Activated CD8-positive, alpha-beta memory T cell treated with anti-CD3 and anti-CD28 coated beads, Interleukin-2, amount 50 U/mL, for 48 hours (primary cell): Measurements from ENCODE around the gene SAP130.
"Not testable (repeated sequence)": the region's sequence is repeated elsewhere in the genome, so short reads cannot be mapped to it uniquely, and the experiment has no call there.

Experiments
- DNase-seq: peaks from one replicate; pipeline ENCODE4 v3.0.0-alpha.2; 2020

SAP130 gene

DNA sequence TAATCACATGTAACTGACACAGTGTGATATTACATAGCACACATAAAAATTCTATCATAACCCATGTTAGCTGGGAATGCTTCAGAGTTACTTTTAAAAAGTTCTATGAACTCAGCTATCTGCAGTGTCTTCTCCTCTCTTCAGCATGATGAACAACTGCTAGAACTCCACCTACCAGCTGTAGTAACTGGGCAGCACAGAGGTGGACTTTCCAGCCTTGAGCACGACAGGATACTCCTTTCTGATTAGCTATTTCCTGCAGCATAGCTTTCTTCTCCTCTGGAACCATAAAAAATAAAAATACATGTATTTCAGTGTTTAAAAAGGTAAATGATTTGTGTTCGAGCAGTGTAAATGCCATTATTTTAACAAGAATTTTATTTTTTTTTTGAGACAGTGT, 82.6 kb downstream of the SAP130 start:
- no peak for DNase-seq

GRCh38 chr2:127943186-127943585, 84.7 kb downstream of the SAP130 start:
- DNase-seq: no peak

- DNase-seq: no peak
Measured at GRCh38 chr2:127942002-127942401, 85.9 kb downstream of the SAP130 start.

DNA sequence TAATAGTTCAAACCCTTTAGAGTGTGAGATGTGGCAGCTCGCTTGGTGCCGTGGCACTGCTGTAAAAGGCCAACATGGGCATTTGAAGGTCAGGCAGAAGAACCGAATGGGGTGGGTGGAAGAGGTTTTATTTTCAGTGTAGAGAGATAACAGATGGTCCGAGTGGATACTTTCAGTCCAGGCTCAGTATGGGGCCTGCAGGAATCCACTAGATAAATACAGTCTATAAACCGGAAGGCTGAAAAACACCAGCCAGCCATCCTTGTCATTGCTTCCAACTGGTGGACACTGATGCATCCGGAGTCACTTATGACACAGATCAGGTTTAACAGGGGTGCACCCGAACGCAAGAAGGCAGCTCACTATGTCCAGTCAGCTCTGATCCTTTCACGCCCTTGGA, 86.4 kb downstream of the SAP130 start:
- no peak for DNase-seq

- no peak for DNase-seq
Measured at GRCh38 chr2:127940641-127941040, 87.2 kb downstream of the SAP130 start.

GRCh38 chr2:127935337-127935736, 92.5 kb downstream of the SAP130 start:
- no peak for DNase-seq

DNA sequence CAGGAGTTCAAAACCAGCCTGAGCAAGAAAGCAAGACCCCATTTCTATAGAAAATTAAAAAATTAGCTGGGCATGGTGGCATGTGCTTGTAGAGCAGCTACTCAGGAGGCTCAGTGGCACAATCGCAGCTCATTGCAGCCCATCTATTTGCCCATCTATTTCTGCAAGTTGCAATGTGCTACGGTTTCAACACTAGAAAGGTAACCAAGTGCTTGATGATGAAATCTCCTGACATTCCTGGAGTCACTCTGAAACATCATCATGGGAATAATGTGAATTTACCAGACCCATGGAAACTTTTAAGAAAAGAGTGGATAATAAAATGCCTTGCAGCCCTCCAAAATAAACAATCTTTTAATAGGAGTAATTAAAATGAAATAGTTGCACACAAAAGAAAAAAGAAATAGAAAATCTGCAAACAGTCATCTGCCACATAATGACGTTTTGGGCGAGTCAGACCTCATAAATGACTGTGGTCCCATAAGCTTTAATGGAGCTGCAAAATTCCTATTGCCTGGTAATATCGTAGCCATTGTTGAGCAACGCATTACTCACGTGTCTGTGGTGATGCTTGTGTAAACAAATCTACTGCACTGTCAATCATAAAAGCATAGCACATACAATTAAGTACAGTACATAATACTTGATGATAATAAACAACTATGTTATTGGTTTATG, 95.5 kb downstream of the SAP130 start:
- DNase-seq: no peak

- DNase-seq: no peak
Measured at GRCh38 chr2:127929449-127929848, 98.4 kb downstream of the SAP130 start.

DNA sequence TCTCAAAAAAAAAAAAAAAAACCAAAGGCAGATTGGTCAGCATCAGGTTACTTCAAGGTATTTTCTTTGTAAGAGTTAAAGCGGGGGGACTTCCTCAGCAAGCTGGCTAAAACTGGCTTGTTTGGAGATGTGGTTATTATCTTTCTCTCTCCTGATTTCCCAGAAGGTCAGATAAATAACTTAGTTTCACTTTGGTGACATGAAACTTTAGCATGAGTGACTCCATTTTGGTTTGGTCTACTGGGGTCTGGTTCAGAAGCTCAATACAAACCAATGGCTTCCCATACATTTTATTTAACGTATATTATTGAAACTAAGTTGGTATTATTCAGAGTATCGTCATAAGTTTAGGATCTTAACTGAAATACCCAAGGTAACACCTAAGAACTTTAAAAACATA, 100.5 kb downstream of the SAP130 start:
- no peak for DNase-seq

- DNase-seq: no peak
Measured at GRCh38 chr2:127917916-127918315, 109.9 kb downstream of the SAP130 start.

DNA sequence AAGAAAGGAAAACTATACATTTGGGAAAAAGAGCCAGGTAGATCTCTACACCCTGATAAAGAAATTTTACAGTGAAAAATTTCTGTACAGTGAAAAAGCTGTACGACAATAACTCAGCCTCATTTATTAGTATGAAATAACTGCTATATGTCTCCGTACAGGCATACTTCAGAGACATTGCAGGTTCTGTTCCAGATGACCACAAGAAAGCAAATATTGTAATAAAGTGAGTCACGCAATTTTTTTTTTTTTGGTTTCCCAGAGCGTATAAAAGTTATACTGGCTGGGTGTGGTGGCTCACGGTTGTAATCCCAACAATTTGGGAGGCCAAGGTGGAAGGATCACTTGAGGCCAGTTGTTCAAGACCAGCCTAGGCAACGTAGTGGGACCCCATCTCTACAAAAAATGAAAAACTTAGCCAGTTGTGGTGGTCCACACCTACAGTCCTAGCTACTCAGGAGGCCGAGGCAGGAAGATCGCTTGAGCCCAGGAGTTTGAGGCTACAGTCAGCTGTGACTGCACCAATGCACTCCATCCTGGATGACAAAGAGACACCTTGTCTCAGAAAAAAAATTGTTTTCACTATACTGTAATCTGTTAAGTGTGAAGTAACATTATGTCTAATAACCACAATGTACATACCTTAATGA, 113.9 kb downstream of the SAP130 start:
- DNase-seq: no peak

- no peak for DNase-seq
Measured at GRCh38 chr2:127911737-127912136, 116.1 kb downstream of the SAP130 start.

GRCh38 chr2:127910415-127910814, 117.4 kb downstream of the SAP130 start:
- DNase-seq: no peak

DNA sequence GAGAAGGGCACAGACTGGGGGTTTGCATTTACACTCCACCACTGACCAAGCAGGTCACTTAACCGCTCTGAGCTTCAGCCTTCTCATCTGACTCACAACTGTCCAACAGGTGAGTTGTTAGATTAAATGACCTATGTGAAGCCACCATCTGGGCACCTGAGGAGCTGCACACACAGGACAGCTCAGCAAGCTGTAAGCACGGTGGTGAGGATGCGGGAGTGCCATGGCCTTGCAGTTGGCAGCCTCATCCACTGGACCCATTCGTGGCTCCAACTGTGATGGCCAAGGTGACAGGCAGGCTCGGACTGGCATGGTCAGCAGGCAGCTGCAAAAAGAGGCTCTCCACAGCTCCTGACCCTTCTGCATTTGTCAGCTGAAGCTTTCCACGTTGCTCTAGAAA, 118.8 kb downstream of the SAP130 start:
- no peak for DNase-seq

DNA sequence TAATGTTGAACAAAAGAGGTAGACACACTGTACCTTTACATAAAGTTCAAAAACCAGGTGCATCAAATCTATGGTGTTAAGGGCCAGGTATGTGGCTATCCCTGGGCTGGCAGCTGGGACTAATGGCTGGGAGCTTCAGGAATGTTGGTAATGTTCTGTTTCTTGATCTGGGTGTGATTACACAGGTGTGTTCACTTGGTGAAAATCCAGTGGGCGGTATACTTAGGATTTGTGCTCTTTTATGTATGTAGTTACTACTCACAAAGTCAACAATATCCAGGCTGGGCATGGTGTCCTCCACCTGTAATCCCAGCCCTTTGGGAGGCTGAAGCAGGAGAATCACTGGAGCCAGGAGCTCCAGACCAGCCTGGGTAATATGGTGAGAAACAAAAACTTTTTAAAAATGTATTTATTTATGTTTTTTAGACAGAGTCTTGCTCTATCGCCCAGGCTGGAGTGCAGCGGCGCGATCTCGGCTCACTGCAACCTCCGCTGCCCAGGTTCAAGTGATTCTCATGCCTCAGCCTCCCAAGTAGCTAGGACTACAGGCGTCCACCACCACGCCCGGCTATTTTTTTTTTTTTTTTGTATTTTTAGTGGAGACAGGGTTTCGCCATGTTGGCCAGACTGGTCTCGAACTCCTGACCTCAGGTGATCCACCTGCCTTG, 120.0 kb downstream of the SAP130 start:
- DNase-seq: not testable (repeated sequence)

DNA sequence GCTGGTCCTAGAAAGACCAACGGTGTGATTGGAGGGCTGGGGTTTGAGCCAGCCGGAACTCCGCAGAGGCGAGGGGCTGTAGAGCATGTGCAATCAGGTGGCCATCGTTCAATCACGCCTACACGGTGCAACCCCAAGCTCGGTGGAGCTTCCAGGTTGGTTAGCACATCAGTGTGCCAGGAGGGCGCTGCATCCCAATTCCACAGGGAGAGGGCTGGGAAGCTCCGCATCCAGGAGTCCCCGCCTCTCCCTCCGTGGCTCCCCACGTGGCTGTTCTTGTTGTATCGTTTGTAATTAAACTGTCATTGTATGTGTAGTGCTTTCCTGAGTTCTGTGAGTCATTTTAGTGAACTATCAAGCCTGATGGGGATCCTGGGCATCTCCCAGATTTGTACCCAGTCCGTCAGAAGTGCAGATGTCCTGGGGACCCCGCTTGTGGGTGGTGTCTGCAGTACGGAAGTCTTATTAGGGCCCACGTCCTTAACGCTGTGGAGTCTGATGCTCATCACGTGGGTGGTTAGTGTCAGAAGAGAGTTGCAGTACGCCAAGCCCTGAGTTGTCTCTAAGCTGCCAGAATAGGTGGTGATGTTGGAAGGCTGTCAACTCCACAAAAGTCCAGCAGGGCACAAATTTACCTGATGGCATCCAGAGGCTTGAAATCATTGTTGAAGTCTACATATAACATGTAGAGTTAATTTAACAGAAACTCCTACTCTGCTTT, 121.5 kb downstream of the SAP130 start:
- DNase-seq: no peak

GRCh38 chr2:127901339-127902056, 126.4 kb downstream of the SAP130 start:
- DNase-seq: no peak

DNA sequence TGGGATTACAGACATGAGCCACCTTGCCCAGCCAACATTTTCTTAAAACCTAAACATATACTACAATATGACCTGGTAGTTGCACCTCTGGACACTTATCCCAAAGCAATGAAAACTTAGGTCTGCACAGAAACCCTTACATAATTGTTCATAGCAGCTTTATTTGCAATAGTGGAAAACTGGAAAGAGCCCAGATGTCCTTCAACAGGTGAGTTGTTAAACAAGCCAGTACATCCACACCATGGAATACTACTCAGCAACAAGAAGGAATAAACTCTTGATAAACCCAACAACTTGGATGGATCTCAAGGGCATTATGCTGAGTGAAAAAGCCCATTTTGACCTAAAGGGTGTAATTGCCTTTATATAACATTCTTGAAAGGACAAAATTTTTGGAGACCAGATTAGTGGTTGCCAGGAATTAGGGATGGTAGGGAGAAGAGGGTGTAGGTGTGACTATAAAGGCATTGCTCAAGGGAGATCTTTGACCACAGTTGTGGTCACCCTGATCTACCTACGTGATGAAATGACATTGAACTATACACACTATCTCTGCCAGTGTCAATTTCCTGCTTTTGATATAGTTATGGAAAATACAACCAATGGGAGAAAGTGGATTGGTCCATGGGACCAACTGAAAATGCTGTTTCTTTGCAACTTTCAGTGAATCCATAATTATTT, 130.2 kb downstream of the SAP130 start:
- no peak for DNase-seq

DNA sequence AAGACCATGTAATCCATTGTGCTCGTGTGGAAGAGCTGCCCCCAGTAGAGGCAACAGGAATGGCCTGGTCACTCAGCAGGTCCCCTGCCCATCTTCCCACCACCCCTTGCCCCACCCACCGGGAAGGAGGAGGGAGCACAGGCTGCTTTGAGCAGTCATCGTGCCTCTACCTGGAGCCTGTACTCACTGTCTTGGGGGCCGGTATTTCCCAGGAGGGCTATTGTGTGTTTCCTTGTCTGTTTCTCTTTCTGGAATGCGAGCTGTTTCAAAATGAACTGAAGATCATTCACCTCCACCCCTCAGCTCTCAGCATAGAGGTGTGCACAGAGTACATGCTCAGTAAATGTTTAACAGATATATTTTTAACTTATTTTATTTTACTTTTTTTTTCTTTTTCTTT, 134.4 kb downstream of the SAP130 start:
- DNase-seq: no peak

GRCh38 chr2:127893033-127893432, 134.8 kb downstream of the SAP130 start:
- DNase-seq: no peak

DNA sequence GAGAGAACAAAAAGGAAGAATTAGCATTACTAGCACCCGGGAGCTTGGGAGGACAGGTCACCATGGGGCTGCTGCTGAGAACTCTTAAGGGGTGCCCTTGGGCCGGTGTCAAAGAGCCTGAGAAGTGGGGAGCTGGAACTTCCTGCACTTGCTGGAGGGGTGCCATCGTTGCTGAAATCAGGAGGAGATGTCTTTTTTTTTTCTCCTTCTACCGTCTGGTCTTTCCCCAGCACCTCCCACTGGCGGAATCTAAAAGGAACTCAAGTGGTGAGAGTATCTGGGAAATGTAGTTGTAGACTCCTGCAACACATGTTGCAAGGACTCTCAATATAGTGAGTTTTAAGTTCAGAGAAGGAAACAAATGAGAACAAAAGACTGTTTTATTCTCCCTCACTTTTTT, 136.0 kb downstream of the SAP130 start:
- DNase-seq: no peak
